B cell (primary cell): ENCODE data around the gene RRP15. TPM values are rescaled to one million over a fixed set of nuclear protein-coding genes. Genes with fewer than 3 reads are reported as not detected.

ENCODE experiments used
- ATAC-seq: fragments of 200-7000 bp; cut with Tn5 transposase; one replicate; pipeline ENCODE4 v1.10.0; 2021; ENCODE audit warnings: low read depth, mild to moderate bottlenecking, moderate number of reproducible peaks, moderate library complexity
- CTCF ChIA-PET: fragments of 350-600 bp; sonication (Branson Sonifier 250); formaldehyde crosslinking; loops from one replicate; lab custom pipeline; 2021; ENCODE audit warnings: antibody characterized with exemption, inconsistent platforms; lab: Charles Lee
- POLR2A ChIA-PET: fragments of 350-600 bp; sonication (Branson Sonifier 250); formaldehyde crosslinking; loops from one replicate; lab custom pipeline; 2021; ENCODE audit warnings: antibody characterized with exemption; lab: Charles Lee
- DNase-seq: peaks from one replicate; pipeline ENCODE4 v3.0.0; 2013
- H2AFZ ChIP-seq: 2 replicates; pipeline ENCODE4 v1.6.1; 2012; ENCODE audit warnings: mild to moderate bottlenecking, low read depth, low read length; ENCODE audit not compliant: insufficient read depth, poor library complexity, severe bottlenecking
- H3K27ac ChIP-seq, 2 donors: 1 replicate in 1 of 2; 2 replicates in 1 of 2; pipeline ENCODE4 v1.5.1; 2012 to 2013; ENCODE audit warnings: low read length in 2 of 2, mild to moderate bottlenecking in 2 of 2, moderate library complexity in 1 of 2
- H3K27me3 ChIP-seq, 4 experiments: fragments of 200-600 bp in 1 of 4; sonication (generic) in 1 of 4; replicated peaks in 1 of 4; 1 replicate in 2 of 4; 2 replicates in 2 of 4; pipeline versions ENCODE4 v1.6.1 to v1.7.0; 2013 to 2016; ENCODE audit warnings: low read length in 3 of 4, mild to moderate bottlenecking in 2 of 4, mixed read lengths in 1 of 4, moderate library complexity in 1 of 4; ENCODE audit not compliant: insufficient read depth in 4 of 4, control insufficient read depth in 3 of 4; ENCODE audit errors: control extremely low read depth in 1 of 4
- H3K36me3 ChIP-seq, 2 experiments: replicated peaks in 1 of 2; 1 replicate in 1 of 2; 2 replicates in 1 of 2; pipeline versions ENCODE4 v1.6.1 to v1.7.1; 2013; ENCODE audit warnings: low read length in 1 of 2; ENCODE audit not compliant: insufficient read depth in 2 of 2, control insufficient read depth in 1 of 2; ENCODE audit errors: control extremely low read depth in 1 of 2, extremely low read depth in 1 of 2
- H3K4me1 ChIP-seq, 2 donors: fragments of 200-600 bp in 1 of 2; sonication (generic) in 1 of 2; 1 replicate in 1 of 2; 2 replicates in 1 of 2; pipeline versions ENCODE4 v1.5.1 to v1.6.1; 2013 to 2017; ENCODE audit warnings: low read length in 2 of 2; ENCODE audit not compliant: control insufficient read depth in 2 of 2, insufficient read depth in 2 of 2
- H3K4me2 ChIP-seq: replicated peaks from 2 replicates; pipeline ENCODE3; 2012; ENCODE audit warnings: mild to moderate bottlenecking, low read depth, low read length; ENCODE audit not compliant: poor library complexity, severe bottlenecking
- H3K4me3 ChIP-seq, 5 experiments: fragments of 200-600 bp in 1 of 5; sonication (generic) in 1 of 5; 1 replicate in 3 of 5; 2 replicates in 2 of 5; pipeline versions ENCODE4 v1.5.1 to v1.7.0; 2011 to 2016; ENCODE audit warnings: low read length in 4 of 5, mild to moderate bottlenecking in 4 of 5, low read depth in 2 of 5, control low read depth in 1 of 5, moderate library complexity in 1 of 5; ENCODE audit not compliant: insufficient read depth in 1 of 5; ENCODE audit errors: control extremely low read depth in 1 of 5, extremely low read depth in 1 of 5
- H3K79me2 ChIP-seq: fragments of 200-600 bp; sonication (generic); one replicate; pipeline ENCODE4 v1.6.0; 2016; ENCODE audit warnings: low read length; ENCODE audit not compliant: control insufficient read depth, insufficient read depth
- H3K9ac ChIP-seq: fragments of 200-600 bp; sonication (generic); 2 replicates; pipeline ENCODE4 v1.6.1; 2017; ENCODE audit warnings: mild to moderate bottlenecking, low read length, moderate library complexity
- H3K9me3 ChIP-seq, 3 donors: one replicate each; pipeline versions ENCODE4 v1.6.1 to v1.7.1; 2013; ENCODE audit warnings: low read length in 2 of 3; ENCODE audit not compliant: control insufficient read depth in 2 of 3, insufficient read depth in 1 of 3; ENCODE audit errors: control extremely low read depth in 1 of 3
- H4K20me1 ChIP-seq: 2 replicates; pipeline ENCODE4 v1.6.0; 2012; ENCODE audit warnings: mild to moderate bottlenecking, low read length; ENCODE audit not compliant: insufficient read depth, control insufficient read depth, poor library complexity, severe bottlenecking
- H3K27ac Mint-ChIP-seq: one replicate; pipeline ENCODE4 v1.8.0; 2021; ENCODE audit warnings: mixed read lengths
- H3K27me3 Mint-ChIP-seq: one replicate; pipeline ENCODE4 v1.8.0; 2021; ENCODE audit warnings: mixed read lengths
- H3K4me1 Mint-ChIP-seq: one replicate; pipeline ENCODE4 v1.8.0; 2021; ENCODE audit warnings: mixed read lengths
- H3K4me3 Mint-ChIP-seq: one replicate; pipeline ENCODE4 v1.8.0; 2021; ENCODE audit warnings: mixed read lengths
- H3K9me3 Mint-ChIP-seq: one replicate; pipeline ENCODE4 v1.8.0; 2022; ENCODE audit warnings: mixed read lengths; ENCODE audit not compliant: insufficient read depth
- EZH2 ChIP-seq: IDR thresholded peaks from 2 replicates; pipeline ENCODE4 v1.6.1; 2012; ENCODE audit warnings: borderline replicate concordance, low read depth, mild to moderate bottlenecking, moderate library complexity, low read length; ENCODE audit not compliant: insufficient read depth, poor library complexity, severe bottlenecking
- WGBS: methylation state at CpG from one replicate; pipeline ENCODE4 v1.1.5; 2013; ENCODE audit warnings: missing lambda C conversion rate; ENCODE audit not compliant: insufficient coverage; 5-methylcytosine and 5-hydroxymethylcytosine counted together
- intact Hi-C: fragments of 100-400 bp; cut with micrococcal nuclease; formaldehyde crosslinking; loops from one replicate; pipeline ENCODE4 v1.10.0; 2022
- polyA plus RNA-seq: library from polyadenylated mRNA; depleted of rRNA; stranded (reverse); fragments of >200 nt; gene quantifications from 2 replicates; pipeline ENCODE4 v1.2.3, GENCODE V29; 2012
- total RNA-seq, 2 donors: library from RNA; stranded (reverse); fragments of 120-200 nt in 1 of 2; gene quantifications; 1 replicate in 1 of 2; 2 replicates in 1 of 2; pipeline versions ENCODE4 v1.2.3 to v1.2.4, GENCODE V29; 2013 to 2022
- TF ChIP-seq, protein P1 (sequence below): fragments of 200-600 bp; IDR thresholded peaks from one replicate; pipeline ENCODE4 v1.8.0; 2022; ENCODE audit warnings: antibody characterized with exemption, mild to moderate bottlenecking

The RRP15 gene
- total and polyA plus RNA-seq, 2 donors (not counting 1 experiment from before 2014, with no cell fraction given), result 1.3 to 20.2 TPM

DNA sequence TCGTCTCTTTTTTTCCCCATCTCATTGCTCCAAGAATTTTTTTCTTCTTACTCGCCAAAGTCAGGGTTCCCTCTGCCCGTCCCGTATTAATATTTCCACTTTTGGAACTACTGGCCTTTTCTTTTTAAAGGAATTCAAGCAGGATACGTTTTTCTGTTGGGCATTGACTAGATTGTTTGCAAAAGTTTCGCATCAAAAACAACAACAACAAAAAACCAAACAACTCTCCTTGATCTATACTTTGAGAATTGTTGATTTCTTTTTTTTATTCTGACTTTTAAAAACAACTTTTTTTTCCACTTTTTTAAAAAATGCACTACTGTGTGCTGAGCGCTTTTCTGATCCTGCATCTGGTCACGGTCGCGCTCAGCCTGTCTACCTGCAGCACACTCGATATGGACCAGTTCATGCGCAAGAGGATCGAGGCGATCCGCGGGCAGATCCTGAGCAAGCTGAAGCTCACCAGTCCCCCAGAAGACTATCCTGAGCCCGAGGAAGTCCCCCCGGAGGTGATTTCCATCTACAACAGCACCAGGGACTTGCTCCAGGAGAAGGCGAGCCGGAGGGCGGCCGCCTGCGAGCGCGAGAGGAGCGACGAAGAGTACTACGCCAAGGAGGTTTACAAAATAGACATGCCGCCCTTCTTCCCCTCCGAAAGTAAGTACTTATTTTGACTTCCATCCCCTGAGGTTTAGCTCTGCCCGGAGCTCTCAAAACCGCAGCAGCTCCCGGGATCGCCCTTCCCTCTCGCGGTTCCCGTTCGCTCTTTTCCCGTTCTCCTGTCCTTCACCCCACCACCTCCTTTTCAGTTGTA lies 61.5 kb downstream of the RRP15 start:
- Mint-ChIP-seq H3K9me3 (no peaks in the 10 kb centered on the region), H3K27me3 (no peaks in the 10 kb centered on the region), H3K4me3 (no peak overlapping the region), H3K27ac (no peak overlapping the region), H3K4me1 (peaks cover 47% of the 10 kb centered on the region)
- Histone ChIP-seq H3K79me2 (no peaks in the 10 kb centered on the region), H3K27ac (peak overlapping the region; percentile 52 to 56), H4K20me1 (no peaks in the 10 kb centered on the region), H3K9ac (peak overlapping the region; percentile 93), H3K4me2 (peak overlapping the region; percentile 98), H3K27me3 (no peaks in the 10 kb centered on the region), H3K9me3 (no peaks in the 10 kb centered on the region), H3K4me1 (peaks cover 42 to 45% of the 10 kb centered on the region in 2 donors), H3K4me3 (peak overlapping the region; percentile 59 to 83 (median 75)), H2AFZ (peak overlapping the region; percentile 90), H3K36me3 (no peaks in the 10 kb centered on the region)
- no peak for TF ChIP-seq EZH2
- TF ChIP-seq, protein P1, sequence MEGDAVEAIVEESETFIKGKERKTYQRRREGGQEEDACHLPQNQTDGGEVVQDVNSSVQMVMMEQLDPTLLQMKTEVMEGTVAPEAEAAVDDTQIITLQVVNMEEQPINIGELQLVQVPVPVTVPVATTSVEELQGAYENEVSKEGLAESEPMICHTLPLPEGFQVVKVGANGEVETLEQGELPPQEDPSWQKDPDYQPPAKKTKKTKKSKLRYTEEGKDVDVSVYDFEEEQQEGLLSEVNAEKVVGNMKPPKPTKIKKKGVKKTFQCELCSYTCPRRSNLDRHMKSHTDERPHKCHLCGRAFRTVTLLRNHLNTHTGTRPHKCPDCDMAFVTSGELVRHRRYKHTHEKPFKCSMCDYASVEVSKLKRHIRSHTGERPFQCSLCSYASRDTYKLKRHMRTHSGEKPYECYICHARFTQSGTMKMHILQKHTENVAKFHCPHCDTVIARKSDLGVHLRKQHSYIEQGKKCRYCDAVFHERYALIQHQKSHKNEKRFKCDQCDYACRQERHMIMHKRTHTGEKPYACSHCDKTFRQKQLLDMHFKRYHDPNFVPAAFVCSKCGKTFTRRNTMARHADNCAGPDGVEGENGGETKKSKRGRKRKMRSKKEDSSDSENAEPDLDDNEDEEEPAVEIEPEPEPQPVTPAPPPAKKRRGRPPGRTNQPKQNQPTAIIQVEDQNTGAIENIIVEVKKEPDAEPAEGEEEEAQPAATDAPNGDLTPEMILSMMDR, result no peak
- 3% methylated on average over 34 of the region's 39 CpGs for WGBS
- no peak for ATAC-seq
- DNase-seq, result peak; percentile 61
- ChIA-PET CTCF (interaction anchor here (0.8 to 1.8 kb wide), 5 partner anchors 9 to 1466 kb away, joined by 3 to 6 read pairs (median 3); no protein-coding TSS in a partner anchor), POLR2A (interaction anchor here (0.6 to 1.9 kb wide), 3 partner anchors 8 to 994 kb away, joined by 3 to 6 read pairs (median 3); no protein-coding TSS in a partner anchor)
- intact Hi-C loops, result loop anchor here (2.0 to 10.0 kb wide), 5 partner anchors 62 to 826 kb away; partner anchors contain the start of genes LYPLAL1 and RRP15

DNA sequence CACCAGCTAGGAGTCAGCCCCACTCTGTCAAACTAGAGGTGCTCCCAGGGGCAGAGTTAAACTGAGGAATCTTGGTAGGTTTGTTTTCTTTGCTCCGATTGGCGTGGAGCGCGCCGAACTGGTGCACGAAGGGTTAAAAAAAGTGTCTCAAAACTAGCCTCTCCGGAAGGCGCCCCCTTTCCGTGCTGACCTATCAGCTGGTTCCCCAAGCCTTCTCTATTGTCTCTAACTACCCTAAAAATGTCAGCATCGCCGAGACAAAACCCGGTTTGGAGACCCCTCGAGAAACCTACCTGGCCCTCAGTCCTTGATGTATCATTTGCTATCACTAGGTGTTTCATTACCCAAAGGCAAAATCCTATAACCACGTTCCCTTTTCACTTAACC lies 62.2 kb downstream of the RRP15 start:
- intact Hi-C loops, result loop anchor here (2.0 to 10.0 kb wide), 5 partner anchors 63 to 825 kb away; partner anchors contain the start of genes LYPLAL1 and RRP15
- CTCF ChIA-PET, result interaction anchor here (0.8 to 1.8 kb wide), 5 partner anchors 8 to 46 kb away, joined by 3 to 6 read pairs (median 3); no protein-coding TSS in a partner anchor
- H3K9me3 ChIP-seq, result no peaks in the 10 kb centered on the region
- no peaks in the 10 kb centered on the region for H3K36me3 ChIP-seq
- H3K4me1 ChIP-seq, result peaks cover 42 to 48% of the 10 kb centered on the region in 2 donors
- Mint-ChIP-seq H3K9me3 (no peaks in the 10 kb centered on the region), H3K4me1 (peaks cover 49% of the 10 kb centered on the region), H3K4me3 (no peak overlapping the region), H3K27me3 (no peaks in the 10 kb centered on the region), H3K27ac (no peak overlapping the region)
- peak overlapping the region; percentile 90 for H2AFZ ChIP-seq
- H3K4me3 ChIP-seq, result peak overlapping the region in 4 of 5 experiments; percentile 59 to 83 (median 79)
- no peak for TF ChIP-seq EZH2
- ATAC-seq, result no peak
- 2% methylated on average over 13 of the region's 14 CpGs for WGBS
- no peaks in the 10 kb centered on the region for H3K27me3 ChIP-seq
- H3K4me2 ChIP-seq, result peak overlapping the region; percentile 98
- DNase-seq, result peak; percentile 50
- peak overlapping the region; percentile 52 to 56 for H3K27ac ChIP-seq
- POLR2A ChIA-PET, result no interaction called here
- H4K20me1 ChIP-seq, result no peaks in the 10 kb centered on the region
- no peaks in the 10 kb centered on the region for H3K79me2 ChIP-seq
- H3K9ac ChIP-seq, result peak overlapping the region; percentile 93
